Fibroblast of skin of right biceps (primary cell): ENCODE results near the gene CSNK2A2.

Source experiments
- DNase-seq: peaks from one replicate; pipeline ENCODE4 v3.0.0-alpha.2; 2013

CSNK2A2 gene

DNA sequence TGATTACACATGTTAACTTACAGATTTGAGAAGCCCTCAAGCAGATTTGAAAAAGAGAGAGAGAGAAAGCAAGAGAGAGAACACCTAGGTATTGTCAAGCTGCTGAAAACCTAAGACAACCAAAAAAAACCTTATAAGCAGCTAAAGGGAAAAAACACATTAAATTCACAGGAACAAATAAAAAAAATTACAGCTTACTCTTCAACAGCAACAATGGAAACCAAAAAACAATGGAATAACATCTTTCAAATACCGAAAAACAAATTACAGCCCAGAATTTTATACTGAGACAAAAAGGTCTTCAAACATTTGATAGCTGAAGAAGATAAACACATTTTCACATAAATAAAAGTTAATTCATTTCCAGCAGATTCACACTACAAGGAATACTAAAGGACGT is 60.3 kb downstream of the CSNK2A2 start:
- DNase-seq = no peak

DNA sequence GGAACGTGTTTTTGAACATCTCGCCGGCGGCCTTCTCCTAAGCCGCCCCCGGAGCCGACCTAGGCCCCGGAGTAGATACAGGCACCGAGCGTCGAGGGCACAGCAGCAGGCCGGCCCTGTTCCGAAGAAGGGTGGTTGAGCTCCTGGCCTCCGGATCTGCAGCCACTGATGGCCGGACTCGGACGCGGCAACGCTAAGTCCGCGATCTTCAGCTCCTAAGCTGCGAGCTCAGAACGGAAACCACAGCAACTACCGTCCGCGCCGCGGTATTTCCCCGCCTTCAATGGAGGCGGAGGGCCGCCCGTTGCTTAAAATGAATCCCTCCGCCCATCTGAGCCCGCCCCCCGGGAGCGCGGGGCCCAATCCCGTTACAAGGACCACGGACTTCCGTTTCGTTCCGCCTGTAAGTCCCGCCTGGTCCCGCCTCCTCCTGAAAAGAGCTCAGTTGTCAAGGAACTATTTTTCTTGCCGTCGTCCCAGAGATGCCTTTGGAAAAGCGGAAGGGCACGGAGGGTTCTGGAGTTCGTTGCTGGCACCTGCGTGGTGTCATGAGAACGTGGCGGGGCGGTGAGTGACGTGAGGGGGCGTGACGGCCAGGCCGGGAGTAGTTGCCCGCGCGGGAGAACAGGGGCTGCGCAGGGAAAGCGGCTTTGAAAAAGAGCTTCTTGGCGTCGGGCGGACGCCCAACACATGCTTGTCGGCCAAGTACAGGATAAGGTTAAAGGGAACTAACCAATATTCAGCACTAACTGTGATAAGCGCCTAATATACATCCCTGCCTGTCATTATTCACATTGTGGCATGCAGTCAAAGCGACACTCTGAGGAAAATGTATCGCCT is 68.6 kb downstream of the CSNK2A2 start, which contains the start of gene CFAP20:
CFAP20 (minus strand) TSS at position 285 of the 840 bp plus-strand sequence; CDS start at position 19, 266 bp downstream.
- peak; percentile 100 for DNase-seq

DNA sequence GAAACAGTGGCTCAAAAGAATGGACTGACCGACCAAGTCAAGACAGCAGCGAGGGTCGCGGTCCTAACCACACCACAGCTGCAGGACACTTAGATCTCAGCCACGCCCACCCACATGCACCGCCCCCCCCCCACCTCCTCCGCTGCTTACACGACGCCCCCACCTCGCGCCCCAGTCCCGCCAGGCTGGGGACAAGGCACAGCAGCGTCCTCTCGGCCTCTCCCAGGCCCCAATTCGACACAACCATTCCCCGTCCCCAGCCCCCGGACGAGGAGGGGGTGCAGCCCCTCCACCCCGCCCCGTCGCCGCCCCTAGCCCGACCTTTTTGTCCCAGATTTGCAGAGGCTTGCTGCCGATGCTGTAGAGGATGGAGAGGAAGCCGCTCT is 69.2 kb downstream of the CSNK2A2 start:
- DNase-seq = no peak

DNA sequence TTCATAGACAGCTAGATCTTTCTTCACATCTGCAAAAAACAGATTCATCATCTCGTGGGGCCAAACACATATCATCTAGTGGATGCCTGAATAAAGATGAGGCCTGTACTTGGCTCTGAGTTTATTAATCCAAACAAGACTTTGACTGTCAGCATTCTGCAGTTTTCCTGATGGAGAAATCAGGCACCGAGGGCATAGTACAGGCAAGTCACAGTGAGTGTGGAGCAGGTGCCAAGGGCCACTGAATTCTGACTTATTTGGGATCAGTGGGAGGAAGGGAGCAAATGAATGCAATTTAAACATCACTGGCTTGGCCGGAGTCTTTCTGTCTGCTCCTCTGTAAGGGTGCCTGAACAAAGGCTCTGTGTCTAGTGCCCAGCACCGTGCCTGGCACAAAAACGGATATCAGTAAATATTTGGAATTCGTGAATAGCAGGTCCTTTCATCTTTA is 69.7 kb downstream of the CSNK2A2 start:
- DNase-seq = no peak

DNA sequence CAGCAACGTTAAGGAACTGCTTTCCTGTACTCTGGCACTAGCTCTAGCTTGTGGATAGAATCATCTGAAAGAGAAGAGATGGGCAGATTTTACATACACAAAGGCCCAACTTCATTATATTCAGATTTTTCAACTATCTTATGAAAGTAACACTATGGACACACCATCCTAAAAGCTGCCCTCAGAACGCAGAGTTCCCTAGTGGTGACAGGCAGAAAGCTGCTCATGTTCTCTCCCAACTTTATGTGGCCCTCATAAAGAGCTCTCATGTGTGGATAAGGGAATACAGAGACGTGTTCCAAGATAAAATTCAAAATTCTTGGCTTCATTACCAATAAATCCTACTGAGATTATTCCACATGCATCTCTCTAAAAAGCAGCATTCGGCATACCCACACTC is 70.3 kb downstream of the CSNK2A2 start:
- DNase-seq = no peak

DNA sequence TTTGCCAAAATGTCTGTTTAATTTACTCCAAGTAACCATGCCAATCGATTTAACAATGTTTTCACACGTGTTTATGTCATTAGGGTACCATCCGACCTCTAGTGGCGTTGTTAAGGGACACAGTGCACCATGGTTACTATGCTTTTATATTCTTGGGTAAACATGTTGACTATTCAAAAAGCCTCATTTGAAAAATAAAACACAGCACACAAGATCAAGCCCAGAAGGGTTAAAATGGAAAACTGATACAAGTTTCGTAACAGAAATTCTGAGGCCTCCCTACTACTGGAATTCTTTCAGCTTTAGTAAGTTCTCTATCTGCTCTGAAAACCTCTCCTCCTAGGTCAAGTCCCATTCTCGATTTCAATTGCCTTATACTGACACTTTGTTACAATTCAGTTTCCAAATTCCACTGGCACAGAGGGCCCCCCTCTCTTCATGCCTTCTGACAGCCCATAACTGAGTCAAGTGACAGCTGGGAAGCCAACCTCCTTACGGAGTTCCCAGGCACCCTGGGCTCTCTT is 70.8 kb downstream of the CSNK2A2 start:
- peak; percentile 39 for DNase-seq

DNA sequence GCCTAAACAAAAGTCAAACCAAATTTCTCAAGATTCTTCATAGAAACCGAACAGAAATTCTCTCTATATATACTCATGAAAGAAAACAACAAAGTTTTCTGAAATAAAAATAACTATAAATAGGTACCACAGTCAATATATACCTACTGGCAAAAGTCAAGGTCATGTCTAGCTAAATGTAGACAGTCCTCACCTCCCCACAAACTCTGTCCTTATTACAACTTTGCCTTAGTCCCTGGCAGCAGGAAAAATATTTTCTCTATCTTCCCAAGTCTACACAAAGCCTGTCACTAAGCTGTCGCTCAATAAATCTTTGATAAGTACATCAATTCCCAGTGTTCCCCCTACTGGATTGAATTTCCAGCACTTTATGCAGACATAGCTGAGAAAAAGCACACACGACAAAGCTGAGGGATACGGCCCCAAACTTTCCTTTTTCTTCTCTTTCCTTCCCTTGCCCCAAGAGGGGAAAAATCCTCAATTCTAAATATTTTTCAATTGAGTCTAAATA is 71.4 kb downstream of the CSNK2A2 start:
- no peak for DNase-seq

DNA sequence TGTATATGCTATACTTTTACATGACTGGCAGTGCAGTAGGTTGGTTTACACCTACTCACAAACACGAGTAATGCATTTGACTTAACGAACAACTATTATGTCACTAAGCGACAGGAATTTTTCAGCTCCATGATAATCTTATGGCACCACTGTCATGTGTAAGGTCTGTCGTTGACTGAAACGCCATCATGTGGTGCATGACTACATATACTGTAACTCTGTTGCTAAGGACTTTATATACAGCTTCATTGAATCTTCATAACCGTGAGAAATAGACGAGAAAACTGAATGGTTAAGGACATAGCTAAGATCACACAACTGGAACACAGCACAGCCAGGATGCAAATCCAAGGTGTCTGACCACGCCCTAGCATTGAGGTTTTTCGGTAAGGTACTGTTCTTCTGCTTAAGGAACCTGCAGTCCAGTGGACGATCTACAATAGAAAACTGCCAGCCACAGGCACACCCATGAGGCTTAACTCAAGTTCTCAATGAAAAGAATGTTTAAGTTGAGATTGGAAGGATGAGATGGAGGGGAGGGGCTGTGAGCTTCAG is 72.0 kb downstream of the CSNK2A2 start:
- DNase-seq = no peak

DNA sequence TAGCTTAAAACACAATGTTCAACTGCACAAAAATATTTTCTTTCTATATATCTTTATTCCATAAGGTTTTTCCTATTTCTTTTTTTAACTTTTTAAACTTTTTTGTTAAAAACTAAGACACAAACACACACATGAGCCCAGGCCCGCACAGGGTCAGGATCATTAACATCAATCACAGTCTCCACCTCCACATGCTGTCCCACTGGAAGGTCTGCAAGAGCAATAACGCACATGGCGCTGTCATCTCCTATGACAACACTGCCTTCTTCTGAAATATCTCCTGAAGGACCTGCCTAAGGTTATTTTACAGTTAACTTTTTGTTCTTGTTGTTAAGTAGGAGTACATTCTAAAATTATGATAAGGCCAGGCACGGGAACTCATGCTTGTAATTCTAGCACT is 72.9 kb downstream of the CSNK2A2 start:
- DNase-seq = no peak

DNA sequence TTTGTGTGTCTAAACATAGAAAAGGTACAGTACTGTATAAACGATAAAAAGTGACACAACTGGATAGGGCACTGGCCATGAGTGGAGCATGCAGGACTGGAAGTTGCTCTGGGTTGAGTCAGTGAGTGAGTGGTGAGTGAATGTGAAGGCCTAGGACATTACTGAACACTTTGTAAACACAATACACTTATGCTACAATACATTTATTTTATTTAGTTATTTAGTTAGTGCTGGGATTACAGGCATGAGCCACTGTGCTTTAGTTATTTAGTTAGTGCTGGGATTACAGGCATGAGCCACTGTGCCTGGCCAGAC is 73.3 kb downstream of the CSNK2A2 start:
- DNase-seq = peak; percentile 18

DNA sequence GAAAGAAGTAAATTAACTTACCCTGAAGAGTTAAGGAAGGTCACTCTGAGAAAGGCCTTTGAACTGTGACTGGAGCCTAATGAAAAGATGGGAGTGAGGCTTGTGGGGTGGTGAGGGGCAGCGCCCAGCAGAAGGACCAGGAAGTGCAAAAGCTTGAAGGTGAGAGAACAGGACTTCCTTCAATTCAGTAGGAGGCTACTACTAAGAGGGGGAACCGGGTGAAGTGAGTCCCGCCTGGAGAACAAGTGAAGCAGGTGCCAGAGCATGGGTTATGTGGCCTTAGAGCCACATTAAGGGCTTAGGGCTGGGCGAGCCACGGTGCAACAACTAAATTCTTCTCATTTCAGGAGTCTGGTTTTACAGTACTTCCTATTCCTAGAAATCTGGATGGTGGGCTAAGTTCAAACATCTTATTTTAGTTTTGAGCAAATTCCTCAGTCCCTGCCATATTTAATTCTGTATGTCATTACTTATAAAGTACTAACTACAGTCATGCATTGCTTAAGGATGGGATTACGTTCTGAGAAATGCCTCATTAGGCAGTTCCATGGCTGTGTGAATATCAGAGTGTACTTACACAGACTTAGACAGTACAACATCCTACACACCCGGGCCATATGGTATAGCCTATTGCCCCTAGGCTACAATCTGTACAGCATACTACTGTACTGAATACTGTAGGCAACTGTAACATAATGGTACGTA is 73.9 kb downstream of the CSNK2A2 start:
- DNase-seq = no peak

DNA sequence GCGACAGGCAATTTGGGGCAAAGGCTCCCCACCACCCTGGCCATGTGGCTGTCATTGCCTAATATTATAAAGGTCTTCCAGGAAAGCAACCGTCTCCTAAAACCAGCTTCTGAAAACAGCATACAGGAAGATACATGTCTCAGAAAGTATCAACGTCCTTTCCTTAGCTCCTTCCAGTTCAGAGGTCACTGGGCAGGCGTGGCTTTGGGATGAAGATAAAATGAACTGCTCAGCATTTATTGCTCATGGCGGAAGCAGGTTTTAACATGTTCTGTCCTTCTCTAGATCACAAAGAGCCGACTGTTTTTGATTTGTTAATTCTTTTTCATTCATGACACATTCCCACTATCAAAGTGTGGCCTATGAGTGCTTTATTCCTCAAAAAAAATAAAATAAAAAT is 76.8 kb downstream of the CSNK2A2 start:
- DNase-seq = no peak

DNA sequence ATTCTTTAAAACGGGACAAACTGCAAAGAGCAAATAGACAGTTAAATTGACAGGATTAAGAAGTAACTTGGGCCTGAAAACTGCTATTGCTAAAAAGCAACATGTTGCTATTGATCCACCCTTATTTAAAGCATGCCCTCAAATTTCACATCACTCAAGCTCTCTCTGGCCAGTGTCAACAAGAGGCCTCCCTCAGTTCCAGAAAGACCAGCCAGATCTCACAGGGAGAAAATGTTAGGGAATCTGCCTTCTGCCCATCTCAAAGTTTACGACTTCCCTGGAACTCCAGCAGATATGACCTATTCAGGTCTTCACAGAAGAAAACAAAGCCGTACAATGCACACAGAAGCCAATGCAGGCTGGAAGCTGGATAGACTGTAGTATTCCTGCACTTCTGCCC is 77.7 kb downstream of the CSNK2A2 start:
- no peak for DNase-seq

DNA sequence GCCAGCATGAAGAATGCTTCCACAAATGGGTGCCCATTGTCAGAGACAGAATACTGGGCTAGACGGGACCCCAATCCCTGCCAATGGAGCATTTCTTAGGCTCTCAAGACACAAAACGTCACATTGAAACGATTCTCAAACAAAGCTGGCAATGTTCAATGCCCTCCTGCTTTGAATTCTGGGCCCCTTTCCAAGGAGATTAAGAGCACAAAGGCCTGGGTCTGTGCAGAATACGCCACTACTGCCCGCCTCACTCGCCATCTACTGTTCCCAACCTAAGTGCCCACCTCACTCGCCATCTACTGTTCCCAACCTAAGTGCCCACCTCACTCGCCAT is 78.4 kb downstream of the CSNK2A2 start:
- no peak for DNase-seq

DNA sequence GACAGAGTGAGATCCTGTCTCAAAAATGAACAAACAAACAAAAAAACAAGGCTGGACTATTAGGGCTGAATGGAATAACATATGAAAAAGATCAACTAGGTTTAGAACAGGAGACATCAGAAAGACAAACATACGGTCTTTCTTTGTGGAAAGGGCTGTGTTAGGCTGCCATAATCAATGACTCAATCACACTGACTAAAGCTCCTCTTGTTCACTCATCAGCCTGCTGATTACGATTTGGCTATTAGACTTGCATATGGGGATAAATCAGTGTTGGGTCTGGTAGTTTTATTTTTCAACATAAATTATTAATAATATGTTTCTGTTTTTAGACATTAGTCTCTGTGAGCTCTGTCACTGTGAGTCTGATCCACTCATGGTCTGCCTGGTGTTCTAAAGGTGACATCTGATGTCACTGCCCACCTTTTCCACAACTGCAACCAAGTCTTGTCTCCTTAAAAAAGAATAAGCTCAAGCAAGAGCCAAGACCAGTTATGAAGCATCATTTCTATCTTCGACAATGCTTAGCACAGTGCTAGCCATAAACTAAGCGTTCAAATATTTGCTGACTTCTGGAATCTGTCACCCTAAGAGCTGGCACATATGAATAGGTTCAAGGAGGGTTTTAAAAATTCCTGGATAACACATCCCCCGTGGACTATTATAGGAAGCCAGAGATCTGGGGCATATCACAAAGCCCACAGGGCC is 79.0 kb downstream of the CSNK2A2 start:
- no peak for DNase-seq

DNA sequence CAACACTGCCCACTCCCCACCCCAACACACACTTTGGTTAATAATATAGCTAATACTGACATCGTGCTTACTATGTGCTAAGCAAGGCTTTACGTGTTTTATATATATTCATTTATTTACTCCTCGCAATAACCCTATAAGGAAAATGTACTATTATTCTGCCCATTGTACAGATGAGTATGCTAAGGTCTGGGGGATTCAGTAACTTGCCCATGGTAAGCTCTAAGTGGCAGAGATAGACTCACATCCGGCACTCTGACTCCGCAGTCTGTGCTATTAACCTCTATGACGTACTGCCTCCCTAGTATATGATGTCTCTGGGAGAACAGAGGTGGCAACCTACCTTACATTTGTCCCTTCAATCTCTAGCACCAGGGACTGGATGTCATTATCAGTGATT is 81.4 kb downstream of the CSNK2A2 start:
- no peak for DNase-seq

DNA sequence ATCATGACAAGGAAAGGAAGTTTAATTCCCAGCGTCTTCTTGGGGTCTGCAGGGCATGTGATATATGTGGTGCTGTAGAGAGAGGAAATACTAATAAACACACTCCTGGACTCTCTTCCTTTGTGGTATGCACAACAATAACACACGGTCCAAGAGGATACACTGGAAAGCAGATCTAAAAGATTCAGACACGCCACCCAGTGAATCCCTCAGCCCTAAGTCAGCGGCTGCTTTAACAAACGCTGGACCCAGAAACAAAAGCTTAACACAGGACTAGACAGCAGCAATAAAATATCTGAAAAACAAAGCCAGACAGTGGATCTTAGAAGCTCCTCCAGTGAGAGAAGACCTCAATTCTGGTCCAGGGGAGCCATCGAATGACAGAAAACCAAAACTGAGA is 81.8 kb downstream of the CSNK2A2 start:
- DNase-seq = no peak

DNA sequence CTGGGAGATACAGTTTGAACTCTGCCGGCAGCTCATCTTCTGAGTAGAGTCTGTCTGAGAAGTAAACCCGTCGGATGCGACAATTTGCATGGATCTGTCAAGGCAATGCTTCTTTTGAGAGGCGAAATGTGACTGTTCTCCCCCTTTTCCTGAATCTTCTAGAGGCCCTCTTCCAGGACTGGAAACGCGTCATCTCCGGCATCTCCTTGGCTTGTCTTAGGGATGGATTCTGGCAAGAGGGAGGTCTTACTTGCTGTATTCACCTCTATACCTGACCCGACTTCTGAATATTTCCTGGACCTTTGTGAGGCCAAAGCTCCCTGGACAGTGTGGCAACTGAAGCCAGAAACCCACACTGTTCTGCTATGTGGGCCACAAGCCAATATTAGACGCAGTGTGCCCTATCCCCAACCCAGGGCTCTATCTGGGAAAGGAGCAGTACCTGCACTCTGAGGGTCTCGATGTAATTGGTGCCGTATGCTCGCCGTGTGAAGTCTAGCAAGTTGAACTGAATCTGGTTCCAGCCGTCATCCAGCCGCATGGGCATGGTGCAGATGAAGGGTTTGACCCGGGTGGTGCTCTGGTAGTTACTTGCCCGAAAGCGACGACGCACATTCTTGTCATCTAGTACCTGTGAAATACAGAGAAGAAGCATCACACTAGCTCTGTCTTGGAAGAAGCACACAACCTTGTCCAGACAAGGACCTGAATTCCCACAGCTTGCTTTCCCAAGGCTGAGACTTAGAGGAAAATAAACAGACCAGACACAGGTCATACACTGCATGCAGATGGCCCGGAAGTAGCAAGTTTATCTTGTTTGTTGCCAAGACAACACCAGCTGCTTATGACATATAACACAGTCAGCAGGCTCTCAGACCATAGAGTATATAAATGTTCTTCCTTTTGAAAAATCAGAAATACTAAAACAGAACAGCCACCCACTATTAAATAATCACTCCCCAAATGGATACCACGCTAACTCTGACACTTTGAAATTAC is 82.8 kb downstream of the CSNK2A2 start:
- DNase-seq = no peak

DNA sequence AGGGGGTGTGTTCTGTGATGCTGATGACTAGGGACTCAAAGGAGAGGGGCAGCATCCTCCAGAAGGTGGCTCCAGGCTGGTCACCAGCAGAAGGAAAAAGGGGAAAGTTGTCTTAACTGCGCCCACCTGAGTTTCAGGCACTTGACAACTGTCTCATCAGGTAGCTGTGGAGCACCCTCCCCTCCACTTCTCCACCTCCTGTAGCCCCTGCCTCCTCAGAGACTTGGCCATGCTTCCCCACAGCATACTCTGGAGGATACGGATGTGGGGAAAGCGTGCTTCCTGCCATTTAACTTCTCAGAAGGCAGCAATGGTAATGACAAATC is 86.6 kb downstream of the CSNK2A2 start:
- no peak for DNase-seq

DNA sequence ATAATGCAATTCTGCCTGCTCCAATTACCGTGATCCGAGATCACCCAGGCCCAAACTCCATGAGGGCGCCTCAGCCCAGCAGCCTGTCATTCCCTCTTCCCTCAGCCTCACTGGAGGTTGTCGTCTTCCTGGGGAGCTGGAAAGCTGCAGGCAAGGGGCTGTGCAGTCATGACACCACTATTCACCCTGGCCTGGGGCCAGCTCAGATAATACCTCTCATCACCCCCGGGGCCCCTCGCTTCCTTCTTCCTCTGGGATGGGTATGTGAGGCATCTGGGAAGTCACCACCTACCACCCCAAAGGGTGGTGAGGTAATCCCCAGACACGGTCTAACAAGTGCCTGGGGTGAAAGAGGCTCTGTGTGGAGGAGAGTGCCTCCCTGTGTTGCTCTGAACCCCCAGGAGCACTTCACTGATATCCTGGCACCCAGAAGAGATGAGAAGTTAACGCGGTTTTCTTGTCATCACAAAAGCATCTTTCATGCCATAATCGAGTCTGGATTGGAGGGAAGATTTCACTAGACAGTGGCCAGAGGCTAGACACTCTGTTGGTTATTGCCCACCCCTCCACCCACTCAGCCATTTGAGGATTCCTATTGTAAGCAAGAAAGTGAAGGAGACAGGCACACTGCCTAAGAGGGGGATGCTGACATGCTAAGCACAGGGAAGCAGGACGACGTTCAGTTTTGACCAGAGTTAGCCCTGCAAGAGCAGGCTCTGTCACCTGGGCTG is 87.2 kb downstream of the CSNK2A2 start:
- peak; percentile 76 for DNase-seq

DNA sequence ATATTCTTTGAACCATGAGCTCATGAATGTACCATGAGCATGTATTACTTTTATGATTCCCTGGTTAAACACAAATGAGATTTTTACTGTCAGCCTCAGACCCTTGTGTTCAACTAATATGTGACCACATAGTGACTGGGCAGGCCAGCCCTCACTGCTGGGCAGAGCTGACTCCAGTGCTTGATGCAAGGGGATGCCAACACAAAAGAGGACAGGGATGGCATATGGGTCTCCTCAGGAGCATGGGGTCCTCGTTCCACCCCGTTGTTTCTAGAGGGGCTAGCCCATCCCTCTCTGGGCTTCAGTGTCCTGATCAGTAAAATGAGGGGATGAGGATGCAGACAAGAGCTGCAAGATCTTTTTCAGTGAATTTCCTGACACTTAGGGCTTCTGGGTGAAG is 88.0 kb downstream of the CSNK2A2 start:
- no peak for DNase-seq
